Caco-2 (cell line): ENCODE measurements around the gene TMOD1. TPM values are rescaled to one million over a fixed set of nuclear protein-coding genes. Genes with fewer than 3 reads are reported as not detected.

ENCODE experiments used
- BruUV-seq: library from RNA; stranded (reverse); fragments of 400-500 nt; replicated peaks from 2 replicates; lab custom pipeline; 2021; lab: Mats Ljungman, UMichigan
- CTCF ChIA-PET: fragments of 300-600 bp; sonication (Branson Sonifier 250); formaldehyde crosslinking; loops from one replicate; lab custom pipeline; 2022; ENCODE audit warnings: antibody characterized with exemption; lab: Charles Lee
- POLR2A ChIA-PET: fragments of 300-600 bp; sonication (Branson Sonifier 250); formaldehyde crosslinking; loops from one replicate; lab custom pipeline; 2022; ENCODE audit warnings: antibody characterized with exemption; lab: Charles Lee
- DNase-seq, 2 experiments: peaks; one replicate each; pipeline versions ENCODE4 v3.0.0 to v3.0.0-alpha.2; 2020 to 2022
- H3K27me3 ChIP-seq: replicated peaks from 2 replicates; pipeline ENCODE4 v1.6.0; 2011; ENCODE audit warnings: low read length; ENCODE audit not compliant: control insufficient read depth, insufficient read depth
- H3K36me3 ChIP-seq: 2 replicates; pipeline ENCODE4 v1.5.1; 2011; ENCODE audit warnings: low read length; ENCODE audit not compliant: control insufficient read depth, insufficient read depth
- H3K4me1 ChIP-seq: fragments of 250-450 bp; sonication (Bioruptor Pico); 2 replicates; pipeline ENCODE4 v1.5.1; 2020; ENCODE audit warnings: mild to moderate bottlenecking
- H3K4me3 ChIP-seq: 2 replicates; pipeline ENCODE4 v1.5.1; 2011; ENCODE audit warnings: low read depth, mild to moderate bottlenecking, control low read depth, low read length
- H3K9me3 ChIP-seq: fragments of 250-450 bp; sonication (Bioruptor Pico); 2 replicates; pipeline ENCODE4 v1.5.1; 2020; ENCODE audit warnings: mild to moderate bottlenecking, moderate library complexity
- H3K27ac Mint-ChIP-seq: one replicate; pipeline ENCODE4 v1.8.0; 2022; ENCODE audit warnings: mixed read lengths; ENCODE audit not compliant: unreplicated experiment
- H3K27me3 Mint-ChIP-seq: one replicate; pipeline ENCODE4 v1.8.0; 2022; ENCODE audit warnings: mixed read lengths; ENCODE audit not compliant: insufficient read depth, unreplicated experiment
- H3K36me3 Mint-ChIP-seq: one replicate; pipeline ENCODE4 v1.8.0; 2022; ENCODE audit warnings: mild to moderate bottlenecking, mixed read lengths; ENCODE audit not compliant: insufficient read depth, unreplicated experiment
- H3K4me1 Mint-ChIP-seq: one replicate; pipeline ENCODE4 v1.8.0; 2022; ENCODE audit warnings: low read depth, mixed read lengths; ENCODE audit not compliant: unreplicated experiment
- H3K4me3 Mint-ChIP-seq: one replicate; pipeline ENCODE4 v1.8.0; 2022; ENCODE audit warnings: mild to moderate bottlenecking, moderate library complexity, mixed read lengths; ENCODE audit not compliant: unreplicated experiment
- H3K9me3 Mint-ChIP-seq: one replicate; pipeline ENCODE4 v1.8.0; 2022; ENCODE audit warnings: mixed read lengths; ENCODE audit not compliant: unreplicated experiment
- intact Hi-C: fragments of 100-400 bp; cut with micrococcal nuclease; formaldehyde crosslinking; loops from one replicate; pipeline ENCODE4 v1.10.0; 2022; ENCODE audit not compliant: unreplicated experiment
- total RNA-seq: library from RNA; stranded (reverse); gene quantifications from 2 replicates; pipeline ENCODE4 v1.2.3, GENCODE V29; 2022
- TF ChIP-seq, protein P1 (sequence below), 2 experiments: fragments of 200-600 bp in 1 of 2; IDR thresholded peaks; 1 replicate in 1 of 2; 2 replicates in 1 of 2; pipeline versions ENCODE4 v1.5.1 to v1.8.0; 2011 to 2022; ENCODE audit warnings: antibody characterized with exemption in 1 of 2, control low read depth in 1 of 2, inconsistent platforms in 1 of 2, low read depth in 1 of 2, low read length in 1 of 2, mild to moderate bottlenecking in 1 of 2, moderate library complexity in 1 of 2; ENCODE audit not compliant: insufficient read depth in 1 of 2, severe bottlenecking in 1 of 2, unreplicated experiment in 1 of 2

Gene TMOD1
- total RNA-seq, 1 experiment from 2014 or later, result 1.1 TPM

- no peak for DNase-seq
- ChIA-PET CTCF (no interaction called here), POLR2A (no interaction called here)
- Mint-ChIP-seq H3K27ac (no peak overlapping the region), H3K4me3 (no peak overlapping the region), H3K27me3 (peaks cover 3% of the 10 kb centered on the region), H3K9me3 (no peaks in the 10 kb centered on the region), H3K4me1 (no peaks in the 10 kb centered on the region), H3K36me3 (no peaks in the 10 kb centered on the region)
- H3K4me1 ChIP-seq, result no peaks in the 10 kb centered on the region
- H3K9me3 ChIP-seq, result no peaks in the 10 kb centered on the region
- no peak overlapping the region for H3K4me3 ChIP-seq
- no peaks in the 10 kb centered on the region for H3K36me3 ChIP-seq
- intact Hi-C loops, result no loop called here
- TF ChIP-seq, protein P1, sequence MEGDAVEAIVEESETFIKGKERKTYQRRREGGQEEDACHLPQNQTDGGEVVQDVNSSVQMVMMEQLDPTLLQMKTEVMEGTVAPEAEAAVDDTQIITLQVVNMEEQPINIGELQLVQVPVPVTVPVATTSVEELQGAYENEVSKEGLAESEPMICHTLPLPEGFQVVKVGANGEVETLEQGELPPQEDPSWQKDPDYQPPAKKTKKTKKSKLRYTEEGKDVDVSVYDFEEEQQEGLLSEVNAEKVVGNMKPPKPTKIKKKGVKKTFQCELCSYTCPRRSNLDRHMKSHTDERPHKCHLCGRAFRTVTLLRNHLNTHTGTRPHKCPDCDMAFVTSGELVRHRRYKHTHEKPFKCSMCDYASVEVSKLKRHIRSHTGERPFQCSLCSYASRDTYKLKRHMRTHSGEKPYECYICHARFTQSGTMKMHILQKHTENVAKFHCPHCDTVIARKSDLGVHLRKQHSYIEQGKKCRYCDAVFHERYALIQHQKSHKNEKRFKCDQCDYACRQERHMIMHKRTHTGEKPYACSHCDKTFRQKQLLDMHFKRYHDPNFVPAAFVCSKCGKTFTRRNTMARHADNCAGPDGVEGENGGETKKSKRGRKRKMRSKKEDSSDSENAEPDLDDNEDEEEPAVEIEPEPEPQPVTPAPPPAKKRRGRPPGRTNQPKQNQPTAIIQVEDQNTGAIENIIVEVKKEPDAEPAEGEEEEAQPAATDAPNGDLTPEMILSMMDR (IDR thresholded peaks at IDR 0.05; ENCODE audit: insufficient read depth in 1 of 2, low read depth in 1 of 2, low read length in 1 of 2, severe bottlenecking in 1 of 2, unreplicated experiment in 1 of 2), result no peak
- H3K27me3 ChIP-seq, result no peaks in the 10 kb centered on the region
- BruUV-seq, result no TSS peak
Observed at GRCh38 chr9:97536480-97536879, 35.0 kb downstream of the TMOD1 start.

- TF ChIP-seq, protein P1 (IDR thresholded peaks at IDR 0.05; ENCODE audit: insufficient read depth in 1 of 2, low read depth in 1 of 2, low read length in 1 of 2, severe bottlenecking in 1 of 2, unreplicated experiment in 1 of 2), result no peak
- H3K4me3 ChIP-seq, result no peak overlapping the region
- no peaks in the 10 kb centered on the region for H3K4me1 ChIP-seq
- H3K27ac Mint-ChIP-seq, result no peak overlapping the region
- no peaks in the 10 kb centered on the region for H3K27me3 ChIP-seq
- no TSS peak for BruUV-seq
- no peaks in the 10 kb centered on the region for H3K4me1 Mint-ChIP-seq
- CTCF ChIA-PET, result no interaction called here
- no peaks in the 10 kb centered on the region for H3K9me3 Mint-ChIP-seq
- H3K27me3 Mint-ChIP-seq, result peaks cover 3% of the 10 kb centered on the region
- no peaks in the 10 kb centered on the region for H3K36me3 Mint-ChIP-seq
- intact Hi-C loops, result no loop called here
- POLR2A ChIA-PET, result no interaction called here
- H3K36me3 ChIP-seq, result no peaks in the 10 kb centered on the region
- no peak for DNase-seq
- no peaks in the 10 kb centered on the region for H3K9me3 ChIP-seq
- H3K4me3 Mint-ChIP-seq, result no peak overlapping the region
Observed at GRCh38 chr9:97543561-97543960, 42.1 kb downstream of the TMOD1 start.

- no TSS peak for BruUV-seq
- TF ChIP-seq, protein P1 (IDR thresholded peaks at IDR 0.05; ENCODE audit: insufficient read depth in 1 of 2, low read depth in 1 of 2, low read length in 1 of 2, severe bottlenecking in 1 of 2, unreplicated experiment in 1 of 2), result no peak
- Mint-ChIP-seq H3K4me1 (no peaks in the 10 kb centered on the region), H3K27ac (no peak overlapping the region), H3K36me3 (no peaks in the 10 kb centered on the region), H3K9me3 (no peaks in the 10 kb centered on the region), H3K27me3 (no peaks in the 10 kb centered on the region), H3K4me3 (no peak overlapping the region)
- CTCF ChIA-PET, result no interaction called here
- POLR2A ChIA-PET, result no interaction called here
- Histone ChIP-seq H3K9me3 (no peaks in the 10 kb centered on the region), H3K27me3 (no peaks in the 10 kb centered on the region), H3K36me3 (no peaks in the 10 kb centered on the region), H3K4me1 (no peaks in the 10 kb centered on the region), H3K4me3 (no peak overlapping the region)
- no peak for DNase-seq
- intact Hi-C loops, result no loop called here
Observed at GRCh38 chr9:97545486-97545885, 44.0 kb downstream of the TMOD1 start.
